GM12865 (cell line): ENCODE data around the gene HOXA11.

Experiments used
- DNase-seq: peaks from one replicate; pipeline ENCODE4 v3.0.0; 2010; ENCODE audit warnings: low read depth
- H3K4me3 ChIP-seq: 2 replicates; pipeline ENCODE4 v1.5.1; 2011; ENCODE audit warnings: mild to moderate bottlenecking, low read depth, low read length, control low read depth
- TF ChIP-seq, protein P1 (sequence below): IDR thresholded peaks from 2 replicates; pipeline ENCODE4 v1.5.1; 2011; ENCODE audit warnings: low read length, control low read depth, low read depth, inconsistent platforms; ENCODE audit not compliant: insufficient read depth; ENCODE audit errors: missing control alignments

Gene HOXA11

DNA sequence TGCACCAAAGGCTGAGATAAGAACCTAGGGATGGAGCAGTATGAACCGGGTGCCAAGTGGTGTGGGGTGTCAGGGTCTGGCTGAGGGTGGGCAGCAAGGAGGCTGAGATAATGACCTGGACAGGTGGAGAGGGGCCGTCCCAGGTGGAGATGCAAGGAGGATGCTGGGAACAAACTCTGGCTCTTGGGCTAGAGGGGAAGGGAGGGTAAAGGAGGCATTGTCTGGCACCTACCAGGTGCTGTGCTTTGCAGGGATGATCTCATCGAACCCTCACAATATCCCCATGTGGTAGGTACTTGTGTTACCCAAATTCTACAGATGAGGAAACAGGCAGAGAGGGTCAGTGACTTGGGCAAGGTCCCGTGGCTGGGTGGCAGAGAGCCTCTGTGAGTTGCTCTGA lies 34.8 kb upstream of the HOXA11 start:
- H3K4me3 ChIP-seq = no peak overlapping the region
- no peak for DNase-seq
- TF ChIP-seq, protein P1, sequence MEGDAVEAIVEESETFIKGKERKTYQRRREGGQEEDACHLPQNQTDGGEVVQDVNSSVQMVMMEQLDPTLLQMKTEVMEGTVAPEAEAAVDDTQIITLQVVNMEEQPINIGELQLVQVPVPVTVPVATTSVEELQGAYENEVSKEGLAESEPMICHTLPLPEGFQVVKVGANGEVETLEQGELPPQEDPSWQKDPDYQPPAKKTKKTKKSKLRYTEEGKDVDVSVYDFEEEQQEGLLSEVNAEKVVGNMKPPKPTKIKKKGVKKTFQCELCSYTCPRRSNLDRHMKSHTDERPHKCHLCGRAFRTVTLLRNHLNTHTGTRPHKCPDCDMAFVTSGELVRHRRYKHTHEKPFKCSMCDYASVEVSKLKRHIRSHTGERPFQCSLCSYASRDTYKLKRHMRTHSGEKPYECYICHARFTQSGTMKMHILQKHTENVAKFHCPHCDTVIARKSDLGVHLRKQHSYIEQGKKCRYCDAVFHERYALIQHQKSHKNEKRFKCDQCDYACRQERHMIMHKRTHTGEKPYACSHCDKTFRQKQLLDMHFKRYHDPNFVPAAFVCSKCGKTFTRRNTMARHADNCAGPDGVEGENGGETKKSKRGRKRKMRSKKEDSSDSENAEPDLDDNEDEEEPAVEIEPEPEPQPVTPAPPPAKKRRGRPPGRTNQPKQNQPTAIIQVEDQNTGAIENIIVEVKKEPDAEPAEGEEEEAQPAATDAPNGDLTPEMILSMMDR = no peak

DNA sequence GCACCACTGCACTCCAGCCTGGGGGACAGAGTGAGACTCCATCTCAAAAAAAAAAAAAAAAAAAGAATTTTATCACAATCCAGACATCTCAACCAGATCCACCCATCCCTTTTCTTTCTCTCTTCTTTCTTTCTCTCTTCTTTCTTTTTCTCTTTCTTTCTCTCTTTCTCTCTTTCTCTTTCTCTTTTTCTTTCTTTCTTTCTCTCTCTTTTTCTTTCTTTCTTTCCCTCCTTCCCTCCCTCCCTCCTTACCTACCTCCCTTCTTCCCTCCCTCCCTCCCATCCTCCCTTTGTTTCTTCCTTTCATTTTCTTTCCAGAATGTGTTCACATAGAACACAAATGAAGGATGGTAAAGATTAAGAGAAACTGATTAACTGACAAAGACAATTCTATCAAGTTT lies 32.9 kb upstream of the HOXA11 start:
- TF ChIP-seq, protein P1 = no peak
- DNase-seq = no peak
- no peak overlapping the region for H3K4me3 ChIP-seq

DNA sequence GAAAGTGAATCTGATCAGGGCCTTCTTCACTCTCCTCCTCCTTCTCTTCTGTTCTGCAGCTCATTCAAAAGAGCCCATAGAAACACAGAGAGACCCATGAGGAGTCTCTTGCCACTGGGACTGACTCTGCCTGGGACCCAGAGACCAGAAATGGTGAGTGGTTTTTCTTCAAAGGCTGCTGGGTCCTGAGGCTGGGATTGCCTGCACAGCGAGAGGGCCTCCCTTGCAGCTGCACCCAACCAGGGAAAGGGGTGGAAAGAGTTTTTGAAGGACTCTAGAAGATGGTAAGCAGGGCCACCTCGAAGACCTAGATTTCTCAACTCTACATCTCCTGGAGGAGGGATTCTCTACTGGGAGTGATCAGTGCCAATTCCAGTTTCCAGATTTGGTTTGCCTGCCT lies 30.3 kb upstream of the HOXA11 start:
- DNase-seq = no peak
- no peak overlapping the region for H3K4me3 ChIP-seq
- TF ChIP-seq, protein P1 = no peak

DNA sequence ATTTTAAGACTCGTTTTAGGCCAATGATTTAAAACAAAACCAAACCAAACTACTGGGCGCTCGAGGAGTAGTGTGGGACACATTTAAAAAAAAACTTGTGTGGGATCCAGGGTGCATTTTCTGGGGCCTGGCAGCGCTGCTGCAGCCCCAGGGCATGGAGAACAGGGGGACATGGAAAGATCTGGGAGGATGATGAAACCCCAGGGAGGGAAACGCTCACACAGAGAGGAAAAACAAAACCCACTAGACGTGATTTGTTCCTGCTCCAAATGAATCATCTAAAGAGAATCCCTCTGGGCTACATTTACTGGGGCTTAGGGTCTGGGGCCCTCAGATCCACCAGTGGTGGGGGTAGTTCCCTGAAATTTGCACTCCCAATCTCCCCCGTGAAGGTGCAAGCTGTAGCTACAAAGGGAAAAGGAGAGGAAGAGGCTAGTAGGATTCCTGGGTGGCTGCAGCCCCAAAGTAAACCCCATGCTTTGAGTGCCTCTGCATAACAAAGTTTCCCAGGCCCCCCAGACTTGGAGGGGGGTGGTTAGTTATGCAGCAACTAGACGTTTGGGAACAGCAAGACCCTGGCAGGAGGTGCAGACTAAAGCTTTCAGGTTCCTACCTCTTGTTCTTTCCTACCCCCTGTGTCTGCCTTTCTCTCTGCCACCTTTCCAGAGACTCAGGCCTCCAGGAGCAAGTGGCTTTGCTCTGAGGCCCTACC lies 29.4 kb upstream of the HOXA11 start:
- TF ChIP-seq, protein P1 = no peak
- no peak overlapping the region for H3K4me3 ChIP-seq
- no peak for DNase-seq

DNA sequence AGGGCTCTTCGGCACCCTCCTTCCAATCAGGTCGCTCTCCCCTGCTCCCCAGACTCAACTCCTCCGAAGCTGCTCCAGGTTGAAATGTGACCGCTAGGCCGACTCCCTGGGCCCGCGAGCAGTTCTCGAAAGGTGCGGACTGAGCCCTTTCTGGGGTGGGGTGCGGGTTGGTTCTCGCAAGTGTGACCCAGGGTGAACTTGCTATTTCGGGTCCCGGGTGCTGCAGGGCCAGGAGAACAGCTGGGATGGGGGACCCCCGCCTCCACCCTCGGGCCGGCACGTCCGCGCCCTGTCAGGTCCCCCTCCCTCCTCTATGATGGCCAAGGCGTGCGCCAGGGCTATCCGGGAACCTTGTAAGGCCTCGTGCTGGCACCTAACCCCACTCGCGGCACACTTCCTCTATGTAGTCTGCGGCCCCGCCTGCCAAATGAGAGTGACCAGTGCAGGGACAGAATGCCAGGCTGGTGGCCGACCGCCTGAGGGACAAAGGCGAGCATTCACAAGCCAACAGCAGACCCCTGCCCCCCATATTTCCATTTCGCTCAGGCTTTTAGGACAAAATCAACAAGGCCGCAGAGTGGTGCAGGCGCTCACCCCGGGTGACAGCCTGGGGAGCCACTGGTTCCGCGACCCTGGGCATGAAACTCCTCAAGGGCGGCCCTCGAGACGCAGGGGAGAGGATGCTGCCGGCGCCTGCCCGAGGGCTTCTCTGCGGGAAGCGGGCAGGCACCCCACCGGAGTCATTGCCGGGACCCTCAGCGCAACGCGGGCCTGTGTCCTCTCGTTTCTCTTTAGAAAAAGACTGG lies 28.6 kb upstream of the HOXA11 start:
- TF ChIP-seq, protein P1 = no peak
- no peak overlapping the region for H3K4me3 ChIP-seq
- DNase-seq = no peak

DNA sequence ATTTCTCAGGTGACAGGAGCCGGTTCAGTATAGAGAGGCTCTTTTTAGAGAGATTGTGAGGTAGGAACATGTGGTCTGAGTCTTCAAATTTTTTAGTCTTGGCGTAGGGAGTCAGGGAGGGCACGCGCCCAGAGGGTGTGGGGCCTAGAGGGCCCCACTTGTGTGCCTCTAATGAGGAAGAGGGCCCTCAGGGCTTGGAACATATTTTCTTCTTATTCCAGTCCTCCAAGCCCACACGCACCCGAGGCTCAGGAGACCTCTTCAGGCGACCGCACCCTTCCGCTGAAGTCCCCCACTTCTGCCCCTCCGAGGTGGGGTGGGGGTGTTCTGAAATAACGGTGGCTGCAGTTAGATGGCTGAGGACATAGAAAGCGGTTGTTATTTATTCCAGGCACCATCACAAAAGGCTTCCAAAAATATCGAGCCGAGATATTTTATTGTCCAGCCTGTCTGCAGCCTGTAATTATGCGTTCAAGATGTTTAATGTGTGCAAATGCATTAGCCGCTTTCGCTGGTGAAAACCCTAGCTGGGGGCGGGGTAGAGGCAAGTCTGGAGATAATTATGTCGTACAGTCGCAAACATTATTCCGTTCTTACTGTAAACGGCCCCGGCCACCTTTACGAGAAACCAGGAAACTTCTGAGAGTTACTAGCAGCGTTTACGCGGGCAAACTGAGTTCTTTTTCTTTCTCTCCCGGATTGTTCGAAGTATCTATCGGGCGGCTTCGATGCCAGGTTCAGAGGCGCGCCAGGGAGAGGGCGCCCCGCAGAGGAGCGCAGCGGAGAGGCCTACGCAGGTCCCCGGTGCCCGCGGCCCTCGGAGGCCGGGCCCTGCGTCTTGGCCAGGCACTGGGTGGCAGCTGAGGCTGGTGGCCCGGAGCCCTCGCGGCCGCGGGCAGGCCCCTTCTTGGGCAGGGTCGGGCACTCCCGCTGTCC lies 27.7 kb upstream of the HOXA11 start:
- DNase-seq = no peak
- TF ChIP-seq, protein P1 = no peak
- H3K4me3 ChIP-seq = no peak overlapping the region
